HG03575 (cell line): Measurements from ENCODE around the gene ANP32A.

Source experiments
- ATAC-seq: cut with Tn5 transposase; IDR thresholded peaks from one replicate; pipeline ENCODE4 v1.9.1; 2021; ENCODE audit not compliant: unreplicated experiment, insufficient number of reproducible peaks, low FRiP score; ENCODE audit errors: extremely low read depth

The ANP32A gene

GRCh38 chr15:68821841-68822381, 1.2 kb upstream of the ANP32A start:
- no peak for ATAC-seq

- ATAC-seq, result no peak
These were observed 620 bp upstream of the ANP32A start for GRCh38 chr15:68821190-68821840.

GRCh38 chr15:68819495-68820294, 1.0 kb downstream of the ANP32A start:
- no peak for ATAC-seq

GRCh38 chr15:68818769-68819494, 1.8 kb downstream of the ANP32A start:
- no peak for ATAC-seq

- no peak for ATAC-seq
These were observed 2.5 kb downstream of the ANP32A start for GRCh38 chr15:68818066-68818768.

GRCh38 chr15:68817304-68818065, 3.2 kb downstream of the ANP32A start:
- ATAC-seq, result no peak

- no peak for ATAC-seq
These were observed 3.8 kb downstream of the ANP32A start for GRCh38 chr15:68816795-68817303.

- no peak for ATAC-seq
These were observed 4.5 kb downstream of the ANP32A start for GRCh38 chr15:68816158-68816557.

GRCh38 chr15:68815598-68815997, 5.1 kb downstream of the ANP32A start:
- ATAC-seq, result no peak

GRCh38 chr15:68814596-68814995, 6.1 kb downstream of the ANP32A start:
- no peak for ATAC-seq

GRCh38 chr15:68812597-68813431, 7.9 kb downstream of the ANP32A start:
- no peak for ATAC-seq

GRCh38 chr15:68812069-68812468, 8.6 kb downstream of the ANP32A start:
- ATAC-seq, result no peak

GRCh38 chr15:68809517-68809916, 11.2 kb downstream of the ANP32A start:
- no peak for ATAC-seq

- ATAC-seq, result no peak
These were observed 11.9 kb downstream of the ANP32A start for GRCh38 chr15:68808770-68809169.

- no peak for ATAC-seq
These were observed 12.6 kb downstream of the ANP32A start for GRCh38 chr15:68808091-68808490.

- no peak for ATAC-seq
These were observed 13.4 kb downstream of the ANP32A start for GRCh38 chr15:68807249-68807648.

- ATAC-seq, result no peak
These were observed 14.3 kb downstream of the ANP32A start for GRCh38 chr15:68806220-68807060.
